Measurements from ENCODE around the gene RTL1. TPM values are rescaled to one million over a fixed set of nuclear protein-coding genes. Genes with fewer than 3 reads are reported as not detected.

RTL1 gene
- total and polyA plus RNA-seq, 8 donors = not detected

DNA sequence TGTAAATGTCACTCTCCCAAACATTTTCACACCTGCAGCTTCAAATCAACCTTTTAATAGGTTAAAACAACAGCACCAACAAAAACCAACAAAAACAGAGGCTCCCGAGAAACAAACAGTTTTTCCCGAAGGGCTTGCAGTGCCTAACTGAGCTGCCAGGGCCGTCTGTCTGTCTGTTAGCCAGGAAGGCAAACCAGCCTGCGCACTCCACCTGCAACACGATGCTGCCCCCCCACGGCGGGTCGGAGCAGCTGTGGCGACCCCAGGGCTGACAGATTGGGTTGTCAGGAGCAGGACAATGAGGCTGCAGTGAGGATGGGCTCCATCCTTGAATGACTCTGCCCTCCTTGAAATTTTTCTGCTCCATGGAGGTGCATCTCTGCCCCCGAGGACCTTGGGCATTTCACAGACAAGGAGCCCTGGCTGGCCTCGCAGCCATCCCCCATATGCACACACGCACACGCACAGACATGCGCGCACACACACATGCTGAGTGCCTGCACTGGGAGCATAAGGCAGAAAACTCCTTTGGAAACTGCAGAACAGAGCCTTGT lies 2.6 kb downstream of the RTL1 start:
- peak in 1 of 2 donors; percentile 74 for DNase-seq
- 49 to 81% (median 57%) methylated on average over 8 to 15 of the region's 15 CpGs for WGBS, 5 donors
- intact Hi-C loops (cut with DNase I; ENCODE audit: low total_unique reads) = no loop called here
- no peak overlapping the region for H3K27ac ChIP-seq
- H3K4me3 ChIP-seq = no peak overlapping the region
- TF ChIP-seq POLR2A (IDR thresholded peaks at IDR 0.05) = no peak
- TF ChIP-seq, protein P1, sequence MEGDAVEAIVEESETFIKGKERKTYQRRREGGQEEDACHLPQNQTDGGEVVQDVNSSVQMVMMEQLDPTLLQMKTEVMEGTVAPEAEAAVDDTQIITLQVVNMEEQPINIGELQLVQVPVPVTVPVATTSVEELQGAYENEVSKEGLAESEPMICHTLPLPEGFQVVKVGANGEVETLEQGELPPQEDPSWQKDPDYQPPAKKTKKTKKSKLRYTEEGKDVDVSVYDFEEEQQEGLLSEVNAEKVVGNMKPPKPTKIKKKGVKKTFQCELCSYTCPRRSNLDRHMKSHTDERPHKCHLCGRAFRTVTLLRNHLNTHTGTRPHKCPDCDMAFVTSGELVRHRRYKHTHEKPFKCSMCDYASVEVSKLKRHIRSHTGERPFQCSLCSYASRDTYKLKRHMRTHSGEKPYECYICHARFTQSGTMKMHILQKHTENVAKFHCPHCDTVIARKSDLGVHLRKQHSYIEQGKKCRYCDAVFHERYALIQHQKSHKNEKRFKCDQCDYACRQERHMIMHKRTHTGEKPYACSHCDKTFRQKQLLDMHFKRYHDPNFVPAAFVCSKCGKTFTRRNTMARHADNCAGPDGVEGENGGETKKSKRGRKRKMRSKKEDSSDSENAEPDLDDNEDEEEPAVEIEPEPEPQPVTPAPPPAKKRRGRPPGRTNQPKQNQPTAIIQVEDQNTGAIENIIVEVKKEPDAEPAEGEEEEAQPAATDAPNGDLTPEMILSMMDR (IDR thresholded peaks at IDR 0.05) = no peak
- no peak for TF ChIP-seq POLR2AphosphoS5 (IDR thresholded peaks at IDR 0.05)
- no peak for TF ChIP-seq EP300 (IDR thresholded peaks at IDR 0.05)
- H3K27me3 ChIP-seq = peaks cover 0 to 90% (median 57%) of the 10 kb centered on the region in 3 donors
- H3K4me1 ChIP-seq = peaks cover 5 to 33% (median 16%) of the 10 kb centered on the region in 4 donors
- peaks cover 0 to 3% (median 0%) of the 10 kb centered on the region in 4 donors for H3K36me3 ChIP-seq
- no peaks in the 10 kb centered on the region for H3K9me3 ChIP-seq

DNA sequence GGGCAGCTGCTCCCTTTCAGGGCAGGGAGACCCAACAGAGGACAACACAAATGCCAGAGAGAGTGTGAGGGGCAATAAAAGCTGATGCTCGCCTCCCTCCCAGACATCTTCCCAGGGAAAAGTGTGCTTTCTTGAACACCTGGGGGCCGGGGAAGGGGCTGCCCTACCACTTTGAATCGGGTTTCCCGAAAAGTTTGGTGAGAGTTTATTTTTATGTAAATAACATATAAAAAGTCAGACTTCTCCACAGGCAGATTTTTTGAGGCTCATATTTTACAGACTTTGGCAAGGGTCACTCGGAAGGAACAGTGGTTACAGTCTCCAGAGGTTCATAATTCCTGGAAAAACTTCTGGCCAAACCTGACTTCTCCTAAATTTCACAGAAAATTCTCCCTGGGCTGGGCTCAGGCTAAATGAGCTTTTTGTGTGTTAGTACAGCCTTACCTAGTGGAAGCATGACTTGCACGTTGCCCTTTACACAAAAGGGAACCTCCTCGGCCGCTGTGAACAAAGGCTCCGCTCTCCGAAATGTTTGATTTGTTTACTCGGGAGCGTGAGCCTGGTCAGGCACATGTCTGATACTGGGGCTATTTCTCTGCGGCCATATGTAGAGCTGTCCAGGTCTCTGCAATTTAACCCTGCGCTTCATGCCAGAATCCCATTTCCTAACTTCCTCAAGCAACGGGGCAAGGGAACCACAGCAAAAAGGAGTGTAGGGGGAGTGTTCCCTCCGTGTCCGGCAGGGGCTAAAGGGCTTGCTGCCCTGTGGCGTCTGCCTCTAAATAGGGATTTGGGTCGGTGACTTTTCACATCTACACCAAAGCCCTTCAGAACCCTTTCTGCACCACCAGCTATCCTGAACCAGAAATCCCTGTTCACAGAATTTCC lies 3.4 kb downstream of the RTL1 start:
- DNase-seq = peak in 1 of 2 donors; percentile 62
- peaks cover 0 to 90% (median 57%) of the 10 kb centered on the region in 3 donors for H3K27me3 ChIP-seq
- intact Hi-C loops (cut with DNase I; ENCODE audit: low total_unique reads) = no loop called here
- WGBS, 5 donors = 10 to 25% (median 15%) methylated on average over 13 to 19 of the region's 19 CpGs
- H3K27ac ChIP-seq = peak overlapping the region in 2 of 5 donors; percentile 5 to 32
- H3K4me1 ChIP-seq = peaks cover 5 to 33% (median 16%) of the 10 kb centered on the region in 4 donors
- no peaks in the 10 kb centered on the region for H3K9me3 ChIP-seq
- H3K36me3 ChIP-seq = peaks cover 0 to 3% (median 0%) of the 10 kb centered on the region in 4 donors
- no peak overlapping the region for H3K4me3 ChIP-seq
- TF ChIP-seq, protein P1 (IDR thresholded peaks at IDR 0.05) = no peak
- TF ChIP-seq POLR2AphosphoS5 (IDR thresholded peaks at IDR 0.05) (no peak), POLR2A (IDR thresholded peaks at IDR 0.05) (no peak), EP300 (IDR thresholded peaks at IDR 0.05) (no peak)

DNA sequence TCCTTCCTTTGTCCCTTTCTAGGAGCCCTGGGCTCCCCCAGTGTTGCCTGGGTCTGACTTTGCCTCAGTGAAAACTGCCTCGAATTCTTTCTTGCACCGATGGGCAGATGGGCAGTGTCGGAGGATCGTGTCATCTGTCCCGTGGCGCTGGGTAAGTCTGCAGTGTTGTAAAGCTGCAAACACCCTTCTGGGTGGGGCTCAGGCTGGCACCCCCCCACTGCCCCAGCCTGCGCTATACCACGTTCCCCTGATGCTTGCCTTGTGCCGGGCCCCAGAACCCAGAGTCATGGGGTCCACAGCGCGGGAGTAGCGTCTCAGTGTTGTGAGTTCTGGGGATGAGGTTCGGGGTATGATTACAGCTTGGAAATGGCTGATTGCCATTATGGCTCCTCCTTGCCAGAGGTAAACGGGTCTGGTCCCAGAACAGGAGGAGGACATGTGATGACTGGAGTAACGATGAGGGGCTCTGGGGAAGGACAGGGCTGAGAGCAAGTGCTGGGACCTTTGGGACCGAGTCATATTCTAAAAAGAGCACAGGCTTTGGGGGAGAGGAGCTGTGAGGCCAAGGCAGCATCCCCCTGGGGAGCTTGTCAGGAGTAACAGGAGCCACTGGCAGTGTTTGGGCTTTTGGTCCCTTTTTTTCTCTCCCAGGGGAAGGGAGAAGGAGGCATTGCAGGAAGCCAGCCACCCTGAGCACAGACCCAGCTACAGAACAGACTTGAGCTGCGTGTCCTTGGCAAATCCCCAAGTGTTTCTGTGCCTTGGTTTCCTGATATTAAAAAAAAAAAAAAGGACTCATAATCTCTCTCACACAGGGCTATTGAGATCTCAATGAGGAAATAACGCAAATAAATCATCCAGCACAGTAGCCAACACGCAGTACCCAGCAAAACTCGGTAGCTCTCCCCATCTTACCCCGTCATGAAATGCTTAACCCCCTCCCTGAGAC lies 4.3 kb downstream of the RTL1 start:
- TF ChIP-seq POLR2AphosphoS5 (IDR thresholded peaks at IDR 0.05) (no peak), EP300 (IDR thresholded peaks at IDR 0.05) (no peak), POLR2A (IDR thresholded peaks at IDR 0.05) (no peak)
- TF ChIP-seq, protein P1 (IDR thresholded peaks at IDR 0.05) = no peak
- no peaks in the 10 kb centered on the region for H3K9me3 ChIP-seq
- peaks cover 5 to 27% (median 14%) of the 10 kb centered on the region in 4 donors for H3K4me1 ChIP-seq
- DNase-seq = peak in 1 of 2 donors; percentile 67
- WGBS, 5 donors = 51 to 56% (median 54%) methylated on average over 20 to 21 of the region's 21 CpGs
- H3K4me3 ChIP-seq = no peak overlapping the region
- H3K27me3 ChIP-seq = peaks cover 0 to 89% (median 51%) of the 10 kb centered on the region in 3 donors
- peaks cover 0 to 3% (median 0%) of the 10 kb centered on the region in 4 donors for H3K36me3 ChIP-seq
- H3K27ac ChIP-seq = peak overlapping the region in 2 of 5 donors; percentile 5 to 32
- intact Hi-C loops (cut with DNase I; ENCODE audit: low total_unique reads) = no loop called here

All from stomach (tissue), 9 donors.